Vagina (tissue), 2 donors: ENCODE measurements around the gene TCHH.
"Not testable (repeated sequence)": the region's sequence is repeated elsewhere in the genome, so short reads cannot be mapped to it uniquely, and the experiment has no call there.

Experiments
- CTCF ChIP-seq, 3 experiments: fragments of 450-650 bp in 2 of 3; fragments of 200-600 bp in 1 of 3; sonication (generic) in 1 of 3; IDR thresholded peaks; one replicate each; pipeline ENCODE4 v1.5.1; 2017 to 2019; ENCODE audit warnings: antibody characterized with exemption in 3 of 3, mild to moderate bottlenecking in 2 of 3, moderate library complexity in 2 of 3
- POLR2A ChIP-seq, 2 donors: fragments of 450-650 bp; IDR thresholded peaks; one replicate each; pipeline ENCODE4 v1.6.1; 2017; ENCODE audit warnings: antibody characterized with exemption in 2 of 2, mild to moderate bottlenecking in 2 of 2, moderate library complexity in 2 of 2

GRCh38 chr1:152081026-152081425 is 34.2 kb downstream of the TCHH start:
- not testable (repeated sequence) for TF ChIP-seq CTCF, POLR2A (IDR thresholded peaks at IDR 0.05)
